GM10266 (cell line): ENCODE measurements around the gene PSPH.
"Not testable (repeated sequence)": the region's sequence is repeated elsewhere in the genome, so short reads cannot be mapped to it uniquely, and the experiment has no call there.

ENCODE experiments used
- DNase-seq: peaks from one replicate; pipeline ENCODE4 v3.0.0; 2012; ENCODE audit errors: extremely low spot score
- CTCF ChIP-seq: IDR thresholded peaks from 2 replicates; pipeline ENCODE4 v1.5.1; 2012; ENCODE audit warnings: mild to moderate bottlenecking, low read depth; ENCODE audit not compliant: control insufficient read depth, insufficient read depth; ENCODE audit errors: missing control alignments

The PSPH gene

GRCh38 chr7:56087445-56087844, 36.2 kb upstream of the PSPH start:
- no peak for TF ChIP-seq CTCF
- DNase-seq: no peak

- no peak for TF ChIP-seq CTCF
- DNase-seq: no peak
These were observed 35.5 kb upstream of the PSPH start for GRCh38 chr7:56086761-56087160.

- no peak for TF ChIP-seq CTCF
- DNase-seq: no peak
These were observed 32.0 kb upstream of the PSPH start for GRCh38 chr7:56083150-56083785.

- TF ChIP-seq CTCF: no peak
- DNase-seq: no peak
These were observed 30.5 kb upstream of the PSPH start for GRCh38 chr7:56081626-56082340.

DNA sequence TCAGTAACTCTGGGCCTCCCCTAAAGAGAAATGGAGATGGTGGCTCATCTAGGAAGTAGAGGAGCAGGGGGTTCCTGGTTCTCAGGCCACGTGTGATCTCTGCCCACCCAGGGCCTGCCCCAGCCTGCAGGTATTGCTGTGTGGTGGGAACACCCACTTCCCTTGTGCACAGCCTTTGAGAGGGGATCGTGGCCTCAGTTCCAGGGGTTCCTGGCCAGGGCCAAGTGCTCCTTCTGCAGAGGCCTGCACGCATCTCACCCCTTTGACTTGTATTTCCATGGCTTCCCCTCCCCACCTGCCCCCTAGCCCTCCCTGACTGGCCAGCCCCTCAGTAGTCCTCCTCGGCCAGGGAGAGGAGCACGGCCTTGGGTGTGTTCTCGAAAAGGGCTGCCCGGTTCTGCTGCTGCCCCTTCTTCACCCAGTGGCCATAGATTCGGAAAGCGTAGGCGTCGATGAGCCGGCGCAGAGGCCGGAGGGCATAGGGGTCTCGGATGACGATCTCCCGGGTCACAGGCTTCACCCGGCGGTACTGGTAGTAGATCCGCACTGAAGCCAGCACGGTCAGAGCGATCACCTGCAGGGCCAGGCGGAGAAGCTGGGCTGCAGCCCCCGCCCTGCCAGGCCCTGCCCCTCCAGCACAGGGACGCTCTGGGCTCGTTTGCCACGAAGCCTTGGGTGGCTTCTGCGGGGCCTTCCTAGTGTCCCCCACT, 29.6 kb upstream of the PSPH start:
- not testable (repeated sequence) for DNase-seq

- DNase-seq: no peak
- no peak for TF ChIP-seq CTCF
These were observed 28.4 kb upstream of the PSPH start for GRCh38 chr7:56079450-56080185.

GRCh38 chr7:56078196-56078595, 27.0 kb upstream of the PSPH start:
- TF ChIP-seq CTCF: no peak
- no peak for DNase-seq
